ENCODE measurements around the gene SETDB1. TPM values are rescaled to one million over a fixed set of nuclear protein-coding genes. Genes with fewer than 3 reads are reported as not detected.

SETDB1 gene
- total and polyA plus RNA-seq, 2 of the 13 experiments (the other 11 are each of a cell fraction or from before 2014, with no cell fraction given), result 33.1 to 34.6 TPM

DNA sequence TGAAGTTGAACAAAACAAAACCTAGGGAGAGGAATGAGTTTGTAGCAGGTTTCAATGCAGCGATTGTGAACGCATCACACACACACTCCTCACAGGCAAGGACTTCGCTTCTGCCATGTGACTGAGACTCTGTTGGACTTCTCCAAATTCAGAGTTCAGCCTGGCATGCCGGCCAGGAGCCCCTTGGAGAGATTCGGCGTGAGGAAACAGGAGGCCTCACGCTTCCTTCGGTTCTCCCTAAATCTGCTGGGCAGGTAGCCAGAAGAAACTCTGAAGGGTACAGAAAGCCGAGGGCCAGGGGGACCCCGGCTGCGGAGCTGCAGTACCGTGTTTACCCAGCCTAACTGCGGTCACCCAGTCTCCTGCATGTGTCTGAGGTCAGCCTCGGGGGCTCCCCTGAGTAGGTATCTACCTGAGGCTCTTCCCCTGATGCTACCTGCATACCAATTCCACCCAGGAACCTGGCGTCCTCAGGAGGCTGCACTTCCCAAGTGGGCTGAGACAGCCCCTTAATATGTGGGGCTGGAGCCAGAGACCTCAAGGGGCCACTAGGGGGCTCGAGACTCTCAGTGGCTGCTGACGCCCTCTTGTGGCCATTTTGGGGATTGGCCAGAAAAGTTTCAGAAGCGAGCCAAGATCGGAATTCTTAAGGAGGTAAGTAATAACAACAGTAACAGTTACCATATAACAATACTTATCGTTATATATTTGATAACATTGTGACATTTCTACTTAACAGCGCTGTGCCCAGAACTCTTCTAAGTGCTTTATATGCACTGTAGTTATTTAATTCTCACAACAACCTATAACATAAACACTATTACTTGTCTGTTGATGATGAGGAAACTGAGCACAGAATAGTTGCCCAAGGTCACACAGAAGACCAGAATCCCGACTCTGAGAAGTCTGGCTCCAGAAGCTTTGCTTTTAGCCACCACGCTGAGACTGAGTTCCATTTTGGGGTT is 53.2 kb downstream of the SETDB1 start (continued):
- peak; percentile 45 for TF ChIP-seq YY1 (IDR thresholded peaks at IDR 0.05; ENCODE audit: insufficient read depth, insufficient replicate concordance, low read depth, low read length)
- TF ChIP-seq ATRX (CRISPR knock-in tag; IDR thresholded peaks at IDR 0.05; ENCODE audit: borderline replicate concordance), result no peak
- TF ChIP-seq RFX5 (IDR thresholded peaks at IDR 0.05; ENCODE audit: low read depth, low read length), result no peak
- no peak for TF ChIP-seq TBP (CRISPR knock-in tag; IDR thresholded peaks at IDR 0.05)
- TF ChIP-seq EEA1 (CRISPR knock-in tag; IDR thresholded peaks at IDR 0.05; ENCODE audit: borderline replicate concordance), result no peak
- TF ChIP-seq PAWR (CRISPR knock-in tag; IDR thresholded peaks at IDR 0.05; ENCODE audit: borderline replicate concordance), result no peak
- TF ChIP-seq PPARG (CRISPR knock-in tag; conservative IDR thresholded peaks at IDR 0.05), result no peak
- TF ChIP-seq ZNF878 (CRISPR knock-in tag; IDR thresholded peaks at IDR 0.05), result no peak
- TF ChIP-seq, protein P1, sequence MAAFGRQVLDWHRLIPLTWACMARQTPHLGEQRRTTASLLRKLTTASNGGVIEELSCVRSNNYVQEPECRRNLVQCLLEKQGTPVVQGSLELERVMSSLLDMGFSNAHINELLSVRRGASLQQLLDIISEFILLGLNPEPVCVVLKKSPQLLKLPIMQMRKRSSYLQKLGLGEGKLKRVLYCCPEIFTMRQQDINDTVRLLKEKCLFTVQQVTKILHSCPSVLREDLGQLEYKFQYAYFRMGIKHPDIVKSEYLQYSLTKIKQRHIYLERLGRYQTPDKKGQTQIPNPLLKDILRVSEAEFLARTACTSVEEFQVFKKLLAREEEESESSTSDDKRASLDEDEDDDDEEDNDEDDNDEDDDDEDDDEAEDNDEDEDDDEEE (CRISPR knock-in tag; IDR thresholded peaks at IDR 0.05), result no peak
- 0 out of 2 replicates have a peak, but pooled peaks have one; percentile 12 for TF ChIP-seq SP5 (CRISPR knock-in tag; IDR thresholded peaks at IDR 0.05; ENCODE audit: borderline replicate concordance, low read depth)
- TF ChIP-seq SALL2 (CRISPR knock-in tag; IDR thresholded peaks at IDR 0.05), result no peak
- no peak for TF ChIP-seq RBAK (CRISPR knock-in tag; IDR thresholded peaks at IDR 0.05)
- no peak for TF ChIP-seq SP140L (CRISPR knock-in tag; IDR thresholded peaks at IDR 0.05; ENCODE audit: borderline replicate concordance)
- peak; percentile 39 for TF ChIP-seq FOXA3 (CRISPR knock-in tag; IDR thresholded peaks at IDR 0.05)
- TF ChIP-seq ZNF264 (CRISPR knock-in tag; IDR thresholded peaks at IDR 0.05), result no peak
- TF ChIP-seq, protein P2, sequence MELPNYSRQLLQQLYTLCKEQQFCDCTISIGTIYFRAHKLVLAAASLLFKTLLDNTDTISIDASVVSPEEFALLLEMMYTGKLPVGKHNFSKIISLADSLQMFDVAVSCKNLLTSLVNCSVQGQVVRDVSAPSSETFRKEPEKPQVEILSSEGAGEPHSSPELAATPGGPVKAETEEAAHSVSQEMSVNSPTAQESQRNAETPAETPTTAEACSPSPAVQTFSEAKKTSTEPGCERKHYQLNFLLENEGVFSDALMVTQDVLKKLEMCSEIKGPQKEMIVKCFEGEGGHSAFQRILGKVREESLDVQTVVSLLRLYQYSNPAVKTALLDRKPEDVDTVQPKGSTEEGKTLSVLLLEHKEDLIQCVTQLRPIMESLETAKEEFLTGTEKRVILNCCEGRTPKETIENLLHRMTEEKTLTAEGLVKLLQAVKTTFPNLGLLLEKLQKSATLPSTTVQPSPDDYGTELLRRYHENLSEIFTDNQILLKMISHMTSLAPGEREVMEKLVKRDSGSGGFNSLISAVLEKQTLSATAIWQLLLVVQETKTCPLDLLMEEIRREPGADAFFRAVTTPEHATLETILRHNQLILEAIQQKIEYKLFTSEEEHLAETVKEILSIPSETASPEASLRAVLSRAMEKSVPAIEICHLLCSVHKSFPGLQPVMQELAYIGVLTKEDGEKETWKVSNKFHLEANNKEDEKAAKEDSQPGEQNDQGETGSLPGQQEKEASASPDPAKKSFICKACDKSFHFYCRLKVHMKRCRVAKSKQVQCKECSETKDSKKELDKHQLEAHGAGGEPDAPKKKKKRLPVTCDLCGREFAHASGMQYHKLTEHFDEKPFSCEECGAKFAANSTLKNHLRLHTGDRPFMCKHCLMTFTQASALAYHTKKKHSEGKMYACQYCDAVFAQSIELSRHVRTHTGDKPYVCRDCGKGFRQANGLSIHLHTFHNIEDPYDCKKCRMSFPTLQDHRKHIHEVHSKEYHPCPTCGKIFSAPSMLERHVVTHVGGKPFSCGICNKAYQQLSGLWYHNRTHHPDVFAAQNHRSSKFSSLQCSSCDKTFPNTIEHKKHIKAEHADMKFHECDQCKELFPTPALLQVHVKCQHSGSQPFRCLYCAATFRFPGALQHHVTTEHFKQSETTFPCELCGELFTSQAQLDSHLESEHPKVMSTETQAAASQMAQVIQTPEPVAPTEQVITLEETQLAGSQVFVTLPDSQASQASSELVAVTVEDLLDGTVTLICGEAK (IDR thresholded peaks at IDR 0.05), result no peak
- TF ChIP-seq, protein P2 (CRISPR knock-in tag; IDR thresholded peaks at IDR 0.05), result no peak
- no peak for TF ChIP-seq ZFP36L1 (CRISPR knock-in tag; IDR thresholded peaks at IDR 0.05)
- no peak for TF ChIP-seq U2AF2 (IDR thresholded peaks at IDR 0.05; ENCODE audit: low read depth, low read length)
- no peak for TF ChIP-seq ZNF564 (CRISPR knock-in tag; IDR thresholded peaks at IDR 0.05)
